NB4 (cell line): ENCODE results near the gene RAB30.

Experiments used
- CTCF ChIP-seq: IDR thresholded peaks from one replicate; pipeline ENCODE4 v1.5.1; 2012; ENCODE audit warnings: low read depth, low read length
- MAX ChIP-seq: IDR thresholded peaks from 2 replicates; pipeline ENCODE4 v1.6.1; 2011; ENCODE audit warnings: low read depth, low read length
- MYC ChIP-seq: IDR thresholded peaks from 2 replicates; pipeline ENCODE4 v1.6.1; 2011; ENCODE audit warnings: low read depth, low read length
- POLR2A ChIP-seq: IDR thresholded peaks from 2 replicates; pipeline ENCODE4 v1.6.1; 2011; ENCODE audit warnings: mild to moderate bottlenecking; ENCODE audit not compliant: insufficient read length; ENCODE audit errors: extremely low read depth

GRCh38 chr11:83037877-83038276, 33.8 kb downstream of the RAB30 start:
- TF ChIP-seq MYC (no peak), MAX (no peak), POLR2A (no peak), CTCF (no peak)
